GM04504 (cell line): ENCODE data around the gene RCC1.
"Not testable (repeated sequence)": the region's sequence is repeated elsewhere in the genome, so short reads cannot be mapped to it uniquely, and the experiment has no call there.

Source experiments
- DNase-seq: peaks from one replicate; pipeline ENCODE4 v3.0.0-alpha.2; 2012; ENCODE audit warnings: low read depth

Gene RCC1, protein sequence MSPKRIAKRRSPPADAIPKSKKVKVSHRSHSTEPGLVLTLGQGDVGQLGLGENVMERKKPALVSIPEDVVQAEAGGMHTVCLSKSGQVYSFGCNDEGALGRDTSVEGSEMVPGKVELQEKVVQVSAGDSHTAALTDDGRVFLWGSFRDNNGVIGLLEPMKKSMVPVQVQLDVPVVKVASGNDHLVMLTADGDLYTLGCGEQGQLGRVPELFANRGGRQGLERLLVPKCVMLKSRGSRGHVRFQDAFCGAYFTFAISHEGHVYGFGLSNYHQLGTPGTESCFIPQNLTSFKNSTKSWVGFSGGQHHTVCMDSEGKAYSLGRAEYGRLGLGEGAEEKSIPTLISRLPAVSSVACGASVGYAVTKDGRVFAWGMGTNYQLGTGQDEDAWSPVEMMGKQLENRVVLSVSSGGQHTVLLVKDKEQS

DNA sequence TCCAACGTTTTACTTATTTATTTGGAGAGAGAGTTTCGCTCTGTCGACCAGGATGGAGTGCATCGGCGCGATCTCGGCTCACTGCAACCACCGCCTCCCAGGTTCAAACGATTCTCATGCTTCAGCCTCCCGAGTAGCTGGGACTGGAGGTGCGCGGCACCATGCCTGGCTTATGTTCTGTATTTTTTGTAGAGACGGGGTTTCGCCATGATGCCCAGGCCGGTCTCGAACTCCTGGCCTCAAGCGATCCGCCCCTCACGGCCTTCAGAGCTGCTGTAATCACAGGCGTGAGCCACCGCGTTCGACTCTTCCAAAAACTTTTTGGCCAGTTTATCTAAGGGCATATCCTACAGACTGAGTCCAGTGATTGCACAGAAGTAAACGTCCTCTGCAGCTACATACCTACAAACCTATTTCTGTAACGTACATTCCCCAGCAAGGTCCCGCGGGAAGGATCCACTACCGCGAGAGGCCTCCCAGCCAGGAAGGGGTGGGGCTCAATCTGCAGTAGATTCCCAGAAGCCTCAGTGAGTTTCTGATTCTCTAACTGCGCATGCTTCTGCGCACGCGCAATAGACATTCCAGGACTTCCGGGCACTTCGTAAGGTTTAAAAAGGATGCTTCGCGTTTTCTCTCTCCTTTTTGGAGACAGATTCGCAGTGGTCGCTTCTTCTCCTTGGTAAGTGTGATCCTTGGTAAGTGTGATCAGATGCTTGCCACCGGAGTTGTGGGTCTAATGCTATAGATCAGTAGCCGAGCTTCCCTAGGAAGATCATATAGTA is at the start of gene RCC1:
Gene RCC1, plus strand, starts transcription at position 638 of the 782 bp plus-strand sequence. CDS start 23,824 bp downstream, outside the sequence.
- peak; percentile 99 for DNase-seq

DNA sequence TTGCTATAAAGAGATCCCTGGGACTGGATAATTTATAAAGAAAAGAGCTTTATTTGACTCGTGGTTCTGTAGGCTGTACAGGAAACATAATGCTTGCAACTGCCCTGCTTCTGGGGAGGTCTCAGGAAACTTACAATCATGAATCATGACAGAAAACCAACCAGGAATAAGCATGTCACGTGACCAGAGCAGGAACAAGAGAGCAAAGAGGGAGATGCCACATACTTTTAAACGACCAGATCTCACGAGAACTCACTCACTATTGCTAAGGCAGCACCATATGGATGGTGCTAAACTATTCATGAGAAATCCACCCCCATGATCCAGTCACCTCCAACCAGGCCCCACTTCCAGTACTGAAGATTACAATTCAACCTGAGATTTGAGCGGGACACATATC is 49.8 kb upstream of the RCC1 start:
- no peak for DNase-seq

DNA sequence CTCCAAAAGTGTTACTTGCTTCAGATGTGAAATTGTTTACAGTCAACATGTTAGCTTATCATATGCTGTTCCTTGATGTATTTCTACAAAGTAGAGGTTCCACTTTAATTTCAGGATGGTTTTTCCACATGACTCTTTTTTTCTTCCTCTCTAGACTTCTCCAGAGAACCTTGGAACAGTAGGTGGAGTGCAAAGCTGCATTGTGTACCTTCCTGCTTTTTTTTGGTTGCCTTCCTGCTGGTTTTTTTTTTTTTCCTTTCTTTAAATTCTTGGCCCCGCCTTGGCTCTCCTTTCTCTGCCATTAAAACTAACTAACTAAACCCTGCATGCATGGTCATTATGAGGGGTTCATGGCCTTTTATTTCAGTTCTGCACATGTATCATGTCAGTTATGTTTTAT is 48.2 kb upstream of the RCC1 start:
- no peak for DNase-seq

DNA sequence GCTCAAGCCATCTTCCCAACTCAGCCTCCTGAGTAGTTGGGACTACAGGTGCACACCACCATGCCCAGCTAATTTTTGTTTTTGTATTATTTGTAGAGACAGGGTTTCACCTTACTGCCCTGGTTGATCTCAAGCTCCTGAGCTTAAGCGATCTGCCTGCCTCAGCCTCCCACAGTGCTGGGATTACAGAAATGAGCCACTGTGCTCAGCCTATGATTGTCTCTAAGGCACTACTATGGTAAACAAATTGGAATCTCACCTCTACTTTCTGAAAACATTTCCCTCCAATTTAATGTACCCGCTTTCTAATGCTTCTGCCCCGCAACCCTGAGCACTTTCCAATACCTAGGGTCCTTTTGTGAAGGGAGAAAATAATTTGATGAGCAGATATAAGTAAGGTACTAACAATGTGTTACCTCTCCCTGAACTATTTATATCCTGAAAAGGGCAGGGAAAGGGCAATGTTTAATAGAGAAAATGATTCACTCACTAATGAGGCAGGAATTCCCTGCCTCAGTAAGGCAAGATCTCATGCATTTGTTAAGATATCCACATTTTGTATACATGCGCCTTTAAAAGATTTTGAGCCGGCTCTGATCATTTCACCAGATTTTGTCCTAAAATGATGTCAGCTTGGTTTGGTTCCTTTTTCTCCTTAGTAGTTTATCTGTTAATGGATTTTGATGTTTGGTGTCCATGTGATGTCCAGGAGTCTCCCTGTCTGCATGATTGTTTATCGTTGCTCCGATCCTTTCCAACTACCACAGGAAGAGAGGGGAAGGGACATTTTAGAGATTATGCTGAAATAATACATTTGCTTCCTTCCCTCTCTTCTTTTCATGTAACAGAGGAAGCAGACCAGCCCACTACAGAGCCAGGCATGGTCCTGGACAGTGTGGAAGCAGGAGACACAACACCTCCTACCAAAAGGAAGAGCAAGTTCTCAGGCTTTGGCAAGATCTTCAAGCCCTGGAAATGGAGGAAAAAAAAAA is 47.3 kb upstream of the RCC1 start:
- DNase-seq = no peak

DNA sequence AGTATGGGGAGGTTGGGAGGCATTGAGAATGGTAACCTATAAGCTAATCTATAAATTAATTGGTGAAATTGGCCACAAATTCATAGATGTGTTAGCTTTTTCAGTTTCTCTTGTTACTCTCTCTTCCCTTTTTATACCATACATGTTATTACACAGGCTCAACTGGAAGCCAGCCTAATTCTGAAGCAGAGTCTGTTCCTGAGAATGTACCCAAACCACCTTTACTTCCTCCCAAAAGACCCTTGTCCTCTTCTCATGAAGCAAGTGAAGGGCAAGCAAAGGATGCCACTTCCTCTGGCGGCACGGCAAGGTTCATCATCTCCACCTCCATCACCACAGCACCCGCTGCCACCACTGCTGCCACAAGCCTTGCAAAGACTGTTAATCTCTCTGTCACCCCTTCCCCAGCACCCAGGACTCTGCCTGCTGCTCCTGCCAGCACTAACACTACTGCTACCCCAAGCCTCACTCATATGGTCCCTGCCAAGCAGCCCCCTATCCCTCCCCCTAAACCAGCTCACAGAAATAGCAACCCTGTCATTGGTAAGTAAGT is 39.5 kb upstream of the RCC1 start:
- DNase-seq = no peak

DNA sequence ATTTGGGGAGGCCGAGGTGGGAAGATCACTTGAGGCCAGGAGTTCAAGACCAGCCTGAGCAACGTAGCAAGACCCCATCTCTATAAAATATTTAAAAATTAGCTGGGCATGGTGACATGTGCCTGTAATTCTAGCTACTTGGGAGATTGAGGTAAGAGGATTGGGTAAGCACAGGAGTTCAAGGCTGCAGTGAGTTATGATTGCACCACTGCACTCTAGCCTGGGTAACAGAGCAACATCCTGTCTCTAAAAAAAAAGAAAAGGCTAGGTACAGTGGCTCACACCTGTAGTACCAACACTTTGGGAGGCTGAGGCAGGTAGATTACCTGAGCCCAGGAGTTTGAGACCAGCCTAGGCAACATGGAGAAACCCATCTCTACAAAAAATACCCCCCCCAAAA is 35.7 kb upstream of the RCC1 start:
- no peak for DNase-seq

DNA sequence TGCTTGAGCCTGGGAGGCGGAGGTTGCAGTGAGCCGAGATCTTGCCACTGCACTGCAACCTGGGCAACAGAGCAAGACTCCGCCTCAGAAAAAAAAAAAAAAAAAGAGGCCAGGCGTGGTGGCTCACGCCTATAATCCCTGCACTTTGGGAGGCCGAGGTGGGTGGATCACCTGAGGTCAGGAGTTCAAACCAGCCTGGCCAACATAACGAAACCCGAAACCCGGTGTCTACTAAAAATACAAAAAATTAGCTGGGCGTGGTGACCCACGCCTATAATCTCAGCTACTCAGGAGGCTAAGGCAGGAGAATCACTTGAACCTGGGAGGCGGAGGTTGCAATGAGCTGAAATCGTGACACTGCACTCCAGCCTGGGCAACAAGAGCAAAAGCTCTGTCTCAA is 26.3 kb upstream of the RCC1 start:
- not testable (repeated sequence) for DNase-seq

DNA sequence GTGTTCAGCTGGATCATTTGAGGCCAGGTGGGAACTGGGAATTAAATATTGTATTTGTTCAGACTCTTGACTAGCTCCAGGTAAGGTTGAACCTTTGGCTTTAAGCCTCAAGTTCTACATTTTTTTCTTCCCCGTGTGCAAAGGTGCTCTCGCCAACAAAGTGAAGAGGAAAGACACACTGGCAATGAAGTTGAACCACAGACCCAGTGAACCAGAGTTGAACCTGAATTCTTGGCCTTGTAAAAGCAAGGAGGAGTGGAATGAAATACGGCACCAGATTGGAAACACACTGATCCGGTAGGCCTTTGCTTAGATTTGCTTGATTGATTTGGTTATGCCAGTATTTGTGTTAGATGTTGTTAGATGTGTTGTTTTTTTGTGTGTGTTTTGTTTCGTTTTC is 25.5 kb upstream of the RCC1 start:
- DNase-seq = no peak

DNA sequence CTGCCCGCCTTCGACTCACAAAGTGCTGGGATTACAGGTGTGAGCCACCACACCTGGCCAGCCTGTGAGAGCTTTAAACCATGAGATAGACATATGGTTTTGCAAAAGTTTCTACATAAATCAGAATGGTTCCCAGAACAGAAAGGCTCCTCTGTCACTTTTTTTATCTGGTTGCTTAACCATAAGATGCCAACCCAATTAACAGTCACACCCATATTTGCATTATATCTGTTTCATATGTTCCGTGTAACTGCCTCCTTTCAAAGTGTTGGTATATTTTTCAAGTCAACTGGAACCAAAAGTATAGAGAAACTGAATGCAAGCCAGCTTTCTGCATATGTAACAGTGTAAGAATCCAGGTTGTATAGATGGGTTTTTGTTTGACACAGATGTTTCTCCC is 23.7 kb upstream of the RCC1 start:
- no peak for DNase-seq

DNA sequence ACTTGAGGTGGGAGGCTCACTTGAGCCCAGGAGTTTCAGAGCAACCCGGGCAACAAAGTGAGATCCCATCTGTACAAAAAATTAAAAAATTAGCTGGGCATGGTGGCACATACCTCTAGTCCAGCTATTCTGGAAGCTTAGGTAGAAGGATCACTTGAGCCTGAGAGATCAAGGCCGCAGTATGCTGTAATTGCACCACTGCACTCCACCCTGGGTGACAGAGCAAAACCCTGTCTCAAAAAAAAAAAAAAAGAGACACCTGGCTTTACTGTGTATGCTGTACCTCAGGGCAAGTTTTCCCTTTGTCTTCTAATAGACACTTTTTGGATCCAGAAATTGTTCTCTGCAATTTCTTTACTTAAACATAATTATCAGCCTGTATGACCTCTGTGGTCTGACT is 23.1 kb upstream of the RCC1 start:
- no peak for DNase-seq

DNA sequence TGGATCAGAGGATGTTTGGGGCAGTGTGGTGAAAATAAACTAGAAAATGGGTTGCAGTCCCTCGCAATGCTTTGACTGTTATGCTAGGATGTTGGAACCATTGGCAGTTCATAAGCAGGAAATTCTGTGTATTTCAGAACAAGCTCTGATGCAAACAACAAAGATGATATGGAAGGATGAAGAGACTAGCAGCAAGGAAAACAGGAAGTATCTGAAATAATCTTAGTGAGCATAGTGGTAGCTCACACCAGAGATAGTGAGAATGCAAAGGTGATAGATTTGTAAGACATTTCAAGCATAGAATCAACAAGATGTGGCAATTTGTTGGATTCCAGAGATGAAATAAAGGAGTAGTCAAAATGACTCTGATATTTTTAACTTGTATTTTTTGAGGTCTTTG is 11.1 kb upstream of the RCC1 start:
- no peak for DNase-seq

DNA sequence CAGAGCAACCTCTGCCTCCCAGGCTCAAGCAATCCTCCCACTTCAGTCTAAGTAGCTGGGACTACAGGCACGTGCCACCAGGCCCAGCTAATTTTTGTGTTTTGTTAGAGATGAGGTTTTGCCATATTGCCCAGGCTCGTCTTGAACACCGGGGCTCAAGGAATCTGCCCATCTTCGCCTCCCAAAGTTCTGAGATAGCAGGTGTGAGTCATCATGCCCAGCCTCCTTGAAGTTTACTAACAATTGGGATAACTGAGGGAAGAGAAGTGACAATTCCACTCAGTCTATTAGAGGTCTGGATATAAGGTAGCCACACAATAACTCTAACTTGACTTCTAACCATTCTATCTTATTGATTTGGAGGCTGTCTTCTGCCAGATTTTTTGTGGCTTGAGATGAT is 6.3 kb upstream of the RCC1 start:
- DNase-seq = no peak

DNA sequence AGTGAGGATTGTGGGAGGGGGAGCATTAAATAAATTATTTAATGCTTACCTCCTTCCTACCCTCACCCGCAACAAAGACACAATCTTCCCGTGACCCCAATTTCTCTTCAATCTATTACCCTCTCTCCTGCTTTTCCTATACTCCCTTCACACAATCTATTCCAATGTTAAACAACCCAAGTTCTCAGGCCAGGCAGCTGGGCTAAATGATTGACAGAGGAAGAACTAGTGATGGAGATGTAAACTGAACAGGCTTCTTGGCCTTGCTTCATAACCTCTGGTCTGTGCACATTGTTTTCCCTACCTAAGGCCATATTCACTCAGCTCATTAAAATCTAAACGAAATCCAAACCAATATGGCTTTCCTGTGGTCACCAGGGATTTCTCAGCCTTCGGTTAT is 3.9 kb upstream of the RCC1 start:
- DNase-seq = no peak

DNA sequence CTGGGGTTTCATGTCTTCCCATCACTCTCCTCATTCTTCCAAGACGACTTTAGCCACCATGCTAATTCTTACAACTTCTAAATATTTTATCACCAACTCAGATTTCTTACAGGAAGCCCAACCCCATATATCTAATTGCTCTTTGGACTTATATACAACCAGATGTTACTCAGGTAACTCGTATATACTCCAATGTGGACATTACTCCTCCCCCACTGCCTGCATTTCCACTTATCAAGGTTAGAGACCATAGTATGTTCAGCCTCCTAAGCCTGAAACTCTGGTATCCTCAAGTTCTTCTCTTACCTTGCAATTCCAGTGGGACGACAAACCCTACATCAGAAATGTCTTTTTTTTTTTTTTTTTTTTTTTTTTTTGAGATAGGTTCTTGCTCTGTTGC is 2.7 kb upstream of the RCC1 start:
- no peak for DNase-seq

DNA sequence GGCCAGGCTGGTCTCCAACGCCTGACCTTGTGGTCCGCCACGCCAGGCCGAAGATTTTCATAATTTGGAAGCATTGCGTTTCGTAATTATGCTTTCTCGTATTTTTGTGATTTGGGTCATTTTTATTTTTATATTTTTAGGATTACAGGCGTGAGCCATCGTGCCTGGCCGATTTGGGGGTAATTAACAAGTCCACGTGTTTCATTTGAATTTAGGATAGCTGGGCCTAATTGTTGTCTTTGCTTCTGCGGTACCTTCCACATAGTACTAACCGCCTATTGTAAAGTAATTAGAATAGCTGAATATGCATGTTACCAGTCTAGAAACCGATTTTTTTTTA is 1.0 kb downstream of the RCC1 start:
- DNase-seq = no peak

DNA sequence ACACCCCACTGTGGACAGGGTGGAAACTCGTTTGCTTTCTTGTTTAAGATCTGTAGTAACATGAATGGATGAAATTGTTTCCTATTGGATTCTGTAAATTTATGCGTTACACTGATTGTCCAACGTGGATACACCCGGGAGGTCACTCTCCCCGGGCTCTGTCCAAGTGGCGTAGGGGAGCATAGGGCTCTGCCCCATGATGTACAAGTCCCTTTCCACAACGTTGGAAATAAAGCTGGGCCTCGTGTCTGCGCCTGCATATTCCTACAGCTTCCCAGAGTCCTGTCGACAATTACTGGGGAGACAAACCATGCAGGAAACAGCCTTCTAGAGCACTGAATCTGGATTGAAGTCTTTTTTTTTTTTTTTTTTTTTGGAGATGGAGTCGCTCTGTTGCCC is 1.4 kb downstream of the RCC1 start:
- DNase-seq = no peak

DNA sequence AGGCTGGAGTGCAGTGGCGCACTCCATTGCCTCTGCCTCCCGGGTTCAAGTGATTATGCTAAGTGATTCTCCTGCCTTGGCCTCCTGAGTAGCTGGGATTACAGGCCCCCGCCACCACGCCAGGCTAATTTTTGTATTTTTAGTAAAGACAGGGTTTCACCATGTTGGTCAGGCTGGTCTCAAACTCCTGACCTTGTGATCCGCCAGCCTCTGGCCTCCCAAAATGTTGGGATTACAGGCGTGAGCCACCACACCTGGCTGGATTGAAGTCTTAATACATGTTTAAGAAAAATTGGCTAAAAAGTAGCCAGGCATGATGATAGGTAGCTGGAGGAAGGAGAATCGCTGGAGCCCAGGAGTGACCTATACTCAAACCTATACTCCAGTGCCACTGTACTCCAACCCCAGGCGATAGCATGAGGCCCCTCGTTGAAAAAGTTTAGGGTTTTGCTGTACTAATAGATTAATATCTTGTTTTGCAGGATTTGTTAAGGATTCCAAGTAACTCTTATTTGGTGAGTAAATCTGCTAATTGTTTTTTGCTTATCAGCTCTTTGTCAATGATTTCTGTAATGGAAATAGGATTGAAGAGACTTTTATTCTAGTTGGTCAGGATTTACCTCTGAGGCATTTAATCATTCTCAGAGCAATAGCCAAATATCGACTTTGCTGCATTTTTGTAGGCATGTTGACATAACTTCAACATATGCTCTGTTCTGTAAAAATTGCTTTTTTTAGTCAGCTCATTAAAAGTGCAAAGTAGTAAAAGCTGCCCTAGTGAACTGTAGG is 2.0 kb downstream of the RCC1 start:
- no peak for DNase-seq

DNA sequence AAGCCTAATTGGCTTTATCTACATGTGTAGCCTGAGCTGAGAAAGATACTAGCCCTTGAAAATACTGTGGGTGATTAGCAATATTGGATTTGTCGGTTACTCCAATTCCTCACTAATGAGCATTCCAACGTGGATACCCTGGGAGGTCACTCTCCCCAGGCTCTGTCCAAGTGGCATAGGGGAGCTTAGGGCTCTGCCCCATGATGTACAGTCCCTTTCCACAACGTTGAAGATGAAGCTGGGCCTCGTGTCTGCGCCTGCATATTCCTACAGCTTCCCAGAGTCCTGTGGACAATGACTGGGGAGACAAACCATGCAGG is 2.6 kb downstream of the RCC1 start:
- no peak for DNase-seq

DNA sequence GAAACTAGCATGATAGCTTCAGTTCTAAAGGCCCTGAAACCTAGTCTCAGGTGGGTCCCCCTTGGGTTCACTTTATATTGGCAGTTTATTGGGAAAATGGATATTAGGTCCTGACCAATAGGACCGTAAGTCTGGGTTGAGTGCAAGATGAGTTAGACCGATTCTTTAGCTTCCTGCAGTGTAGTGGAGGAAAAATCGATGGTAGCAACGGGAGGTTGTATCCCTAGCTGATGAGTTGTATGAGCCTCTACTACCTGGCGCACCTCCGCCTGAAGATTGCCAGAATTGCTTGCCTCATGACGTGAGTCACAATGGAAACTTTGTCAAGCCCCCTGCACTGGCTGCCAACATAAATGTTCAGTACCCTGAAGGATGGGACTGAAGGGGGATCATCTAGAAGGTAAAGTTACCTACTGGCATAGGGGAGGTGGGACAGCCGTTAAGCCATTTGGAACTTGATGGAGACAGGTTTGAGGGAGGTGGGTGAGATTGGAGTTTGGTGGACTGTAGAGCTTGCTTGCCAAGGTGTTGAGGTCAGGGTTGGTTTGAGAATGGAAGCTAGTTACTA is 3.9 kb downstream of the RCC1 start:
- no peak for DNase-seq

DNA sequence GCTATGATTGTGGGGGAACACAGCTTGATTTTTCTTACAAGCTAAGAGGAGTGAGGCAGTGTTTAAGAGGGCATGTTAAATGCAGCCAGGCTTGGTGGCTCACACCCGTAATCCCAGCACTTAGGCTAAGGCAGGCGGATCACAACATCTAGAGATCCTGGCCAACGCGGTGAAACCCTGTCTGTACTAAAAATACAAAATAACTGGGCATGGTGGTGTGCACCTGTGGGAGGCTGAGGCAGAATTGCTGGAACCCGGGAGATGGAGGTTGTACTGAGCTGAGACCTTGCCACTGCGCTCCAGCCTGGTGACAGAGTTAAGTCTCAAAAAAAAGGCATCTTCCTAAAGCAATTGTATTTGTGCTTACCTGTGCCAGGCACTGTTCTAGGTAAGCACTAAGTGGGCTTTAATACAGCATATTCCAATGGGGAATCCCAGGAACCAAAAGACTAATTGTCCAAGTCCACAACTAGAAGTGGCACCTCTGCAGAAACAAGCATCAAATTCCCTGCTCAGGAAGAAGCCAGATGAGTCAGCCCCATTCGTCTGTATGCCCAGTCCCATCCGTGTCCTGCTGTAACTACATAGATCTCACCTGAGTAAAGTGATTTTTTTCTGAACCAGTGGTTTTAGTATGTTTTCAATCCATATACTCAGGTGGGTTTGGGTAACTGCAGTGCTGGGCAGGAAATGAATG is 4.6 kb downstream of the RCC1 start:
- no peak for DNase-seq
